ENCODE results near the gene SMARCAL1. TPM values are rescaled to one million over a fixed set of nuclear protein-coding genes. Genes with fewer than 3 reads are reported as not detected.
"Not testable (repeated sequence)": the region's sequence is repeated elsewhere in the genome, so short reads cannot be mapped to it uniquely, and the experiment has no call there.

The SMARCAL1 gene
- total and polyA plus RNA-seq, 9 of the 15 experiments (the other 6 are each of a cell fraction or from before 2014, with no cell fraction given): 8.2 to 27.9 (median 12.4) TPM

GRCh38 chr2:216379977-216380376, 32.3 kb upstream of the SMARCAL1 start (continued):
- no peak for TF ChIP-seq MGA (IDR thresholded peaks at IDR 0.05)

- H3K9me1 ChIP-seq (ENCODE audit: control insufficient read depth, insufficient read depth, low read length); in situ Hi-C loops (cut with MboI); H3K36me3 ChIP-seq (ENCODE audit: control insufficient read depth, insufficient read depth, low read length); H3K9me3 ChIP-seq (replicated peaks; ENCODE audit: control insufficient read depth, insufficient read depth, low read depth, low read length); H3K4me3 ChIP-seq; H2AFZ ChIP-seq (ENCODE audit: low read depth, low read length); H3K27ac ChIP-seq (ENCODE audit: extremely low read depth, low read depth, low read length); H3K4me2 ChIP-seq (ENCODE audit: insufficient read depth, low read length); DNase-seq (ENCODE audit: extremely low read depth in 1 of 4, low spot score in 3 of 4); FAIRE-seq; CTCF ChIA-PET (ENCODE audit: low intra/inter-chr PET ratio); POLR2A ChIA-PET; BruUV-seq (replicated peaks); H3K27me3 ChIP-seq (ENCODE audit: control insufficient read depth in 2 of 2, insufficient read depth in 2 of 2, low read length in 2 of 2); intact Hi-C loops (cut with micrococcal nuclease); H3K9ac ChIP-seq (ENCODE audit: insufficient read depth in 1 of 2, low read depth in 2 of 2, low read length in 2 of 2); H4K20me1 ChIP-seq (replicated peaks; ENCODE audit: control insufficient read depth, insufficient read depth, low read length); ATAC-seq; H3K79me2 ChIP-seq (ENCODE audit: control insufficient read depth, insufficient read depth, low read length); H3K4me1 ChIP-seq (replicated peaks in 1 of 2; ENCODE audit: control insufficient read depth in 2 of 2, insufficient read depth in 2 of 2, low read length in 2 of 2): not testable (repeated sequence)
- WGBS (ENCODE audit: insufficient coverage, low coverage, missing lambda C conversion rate): 0% methylated on average over 2 of the region's 2 CpGs
Observed at GRCh38 chr2:216384409-216384808, 27.9 kb upstream of the SMARCAL1 start.

Data from K562 (cell line).